ENCODE results near the gene RHOC.

The RHOC gene

DNA sequence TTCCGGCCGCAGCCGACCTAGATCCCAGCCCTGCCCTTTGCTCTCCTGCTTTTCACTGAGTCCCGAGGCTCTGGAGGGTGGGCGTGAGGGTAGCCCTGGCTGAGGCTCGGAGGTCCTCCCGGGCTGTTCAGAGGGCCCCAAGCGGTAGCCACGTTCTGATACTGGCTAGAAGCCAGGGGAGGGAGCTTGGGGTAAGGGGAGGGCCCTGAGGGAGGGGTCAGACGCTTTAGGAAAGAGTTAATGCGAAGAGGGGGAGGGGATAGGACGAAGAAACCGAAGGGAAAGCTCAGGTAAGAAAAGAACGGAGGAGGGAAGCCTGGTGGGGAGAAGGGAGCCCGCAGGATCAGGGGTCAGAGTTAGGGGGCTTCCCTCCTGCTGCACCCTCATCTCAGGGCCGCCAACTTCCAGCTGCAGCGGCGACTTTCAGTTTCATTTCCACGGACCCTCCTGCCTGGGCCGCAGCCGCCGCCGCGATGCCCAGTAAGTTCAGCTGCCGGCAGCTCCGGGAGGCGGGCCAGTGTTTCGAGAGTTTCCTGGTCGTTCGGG is 32.4 kb downstream of the RHOC start, which contains the start of gene MOV10 (continued):
- TF ChIP-seq, protein P1, sequence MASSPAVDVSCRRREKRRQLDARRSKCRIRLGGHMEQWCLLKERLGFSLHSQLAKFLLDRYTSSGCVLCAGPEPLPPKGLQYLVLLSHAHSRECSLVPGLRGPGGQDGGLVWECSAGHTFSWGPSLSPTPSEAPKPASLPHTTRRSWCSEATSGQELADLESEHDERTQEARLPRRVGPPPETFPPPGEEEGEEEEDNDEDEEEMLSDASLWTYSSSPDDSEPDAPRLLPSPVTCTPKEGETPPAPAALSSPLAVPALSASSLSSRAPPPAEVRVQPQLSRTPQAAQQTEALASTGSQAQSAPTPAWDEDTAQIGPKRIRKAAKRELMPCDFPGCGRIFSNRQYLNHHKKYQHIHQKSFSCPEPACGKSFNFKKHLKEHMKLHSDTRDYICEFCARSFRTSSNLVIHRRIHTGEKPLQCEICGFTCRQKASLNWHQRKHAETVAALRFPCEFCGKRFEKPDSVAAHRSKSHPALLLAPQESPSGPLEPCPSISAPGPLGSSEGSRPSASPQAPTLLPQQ (tag by site-specific recombination; IDR thresholded peaks at IDR 0.05): peak; percentile 71
- TF ChIP-seq ZBTB11 (tag by site-specific recombination; conservative IDR thresholded peaks at IDR 0.05; ENCODE audit: low read depth) (peak; percentile 48; the same call in 1 of the 2 replicates), ZNF37A (tag by site-specific recombination; IDR thresholded peaks at IDR 0.05) (no peak), WT1 (tag by site-specific recombination; IDR thresholded peaks at IDR 0.05) (peak; percentile 91), ZNF266 (tag by site-specific recombination; IDR thresholded peaks at IDR 0.05; ENCODE audit: low read depth) (no peak), BCL6B (tag by site-specific recombination; IDR thresholded peaks at IDR 0.05) (0 out of 2 replicates have a peak, but pooled peaks have one; percentile 28), ZNF174 (tag by site-specific recombination; IDR thresholded peaks at IDR 0.05) (no peak), ZNF223 (tag by site-specific recombination; IDR thresholded peaks at IDR 0.05) (no peak), FEZF1 (tag by site-specific recombination; IDR thresholded peaks at IDR 0.05) (no peak), ZNF341 (tag by site-specific recombination; IDR thresholded peaks at IDR 0.05; ENCODE audit: low read depth) (peak; percentile 90), ZNF561 (tag by site-specific recombination; IDR thresholded peaks at IDR 0.05; ENCODE audit: borderline replicate concordance) (no peak), KLF17 (tag by site-specific recombination; IDR thresholded peaks at IDR 0.05) (peak; percentile 84), ZNF621 (tag by site-specific recombination; IDR thresholded peaks at IDR 0.05) (no peak), ZNF366 (tag by site-specific recombination; conservative IDR thresholded peaks at IDR 0.05) (peak; percentile 79), ZNF654 (tag by site-specific recombination; IDR thresholded peaks at IDR 0.05; ENCODE audit: low read depth) (no peak), ZNF623 (tag by site-specific recombination; IDR thresholded peaks at IDR 0.05) (no peak), ZSCAN4 (tag by site-specific recombination; IDR thresholded peaks at IDR 0.05) (peak; percentile 26; the same call in 1 of the 2 replicates), PRDM6 (tag by site-specific recombination; IDR thresholded peaks at IDR 0.05) (no peak), ZNF350 (tag by site-specific recombination; IDR thresholded peaks at IDR 0.05) (no peak), ZNF791 (tag by site-specific recombination; IDR thresholded peaks at IDR 0.05) (no peak), ZNF391 (tag by site-specific recombination; IDR thresholded peaks at IDR 0.05; ENCODE audit: borderline replicate concordance, low read depth) (peak; percentile 83; the same call in 1 of the 2 replicates), ZNF837 (tag by site-specific recombination; IDR thresholded peaks at IDR 0.05) (no peak)
- TF ChIP-seq, protein P2, sequence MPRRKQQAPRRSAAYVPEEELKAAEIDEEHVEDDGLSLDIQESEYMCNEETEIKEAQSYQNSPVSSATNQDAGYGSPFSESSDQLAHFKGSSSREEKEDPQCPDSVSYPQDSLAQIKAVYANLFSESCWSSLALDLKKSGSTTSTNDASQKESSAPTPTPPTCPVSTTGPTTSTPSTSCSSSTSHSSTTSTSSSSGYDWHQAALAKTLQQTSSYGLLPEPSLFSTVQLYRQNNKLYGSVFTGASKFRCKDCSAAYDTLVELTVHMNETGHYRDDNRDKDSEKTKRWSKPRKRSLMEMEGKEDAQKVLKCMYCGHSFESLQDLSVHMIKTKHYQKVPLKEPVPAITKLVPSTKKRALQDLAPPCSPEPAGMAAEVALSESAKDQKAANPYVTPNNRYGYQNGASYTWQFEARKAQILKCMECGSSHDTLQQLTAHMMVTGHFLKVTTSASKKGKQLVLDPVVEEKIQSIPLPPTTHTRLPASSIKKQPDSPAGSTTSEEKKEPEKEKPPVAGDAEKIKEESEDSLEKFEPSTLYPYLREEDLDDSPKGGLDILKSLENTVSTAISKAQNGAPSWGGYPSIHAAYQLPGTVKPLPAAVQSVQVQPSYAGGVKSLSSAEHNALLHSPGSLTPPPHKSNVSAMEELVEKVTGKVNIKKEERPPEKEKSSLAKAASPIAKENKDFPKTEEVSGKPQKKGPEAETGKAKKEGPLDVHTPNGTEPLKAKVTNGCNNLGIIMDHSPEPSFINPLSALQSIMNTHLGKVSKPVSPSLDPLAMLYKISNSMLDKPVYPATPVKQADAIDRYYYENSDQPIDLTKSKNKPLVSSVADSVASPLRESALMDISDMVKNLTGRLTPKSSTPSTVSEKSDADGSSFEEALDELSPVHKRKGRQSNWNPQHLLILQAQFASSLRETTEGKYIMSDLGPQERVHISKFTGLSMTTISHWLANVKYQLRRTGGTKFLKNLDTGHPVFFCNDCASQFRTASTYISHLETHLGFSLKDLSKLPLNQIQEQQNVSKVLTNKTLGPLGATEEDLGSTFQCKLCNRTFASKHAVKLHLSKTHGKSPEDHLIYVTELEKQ (tag by site-specific recombination; IDR thresholded peaks at IDR 0.05; ENCODE audit: borderline replicate concordance): peak; percentile 23; the same call in 1 of the 2 replicates
- TF ChIP-seq, protein P3, sequence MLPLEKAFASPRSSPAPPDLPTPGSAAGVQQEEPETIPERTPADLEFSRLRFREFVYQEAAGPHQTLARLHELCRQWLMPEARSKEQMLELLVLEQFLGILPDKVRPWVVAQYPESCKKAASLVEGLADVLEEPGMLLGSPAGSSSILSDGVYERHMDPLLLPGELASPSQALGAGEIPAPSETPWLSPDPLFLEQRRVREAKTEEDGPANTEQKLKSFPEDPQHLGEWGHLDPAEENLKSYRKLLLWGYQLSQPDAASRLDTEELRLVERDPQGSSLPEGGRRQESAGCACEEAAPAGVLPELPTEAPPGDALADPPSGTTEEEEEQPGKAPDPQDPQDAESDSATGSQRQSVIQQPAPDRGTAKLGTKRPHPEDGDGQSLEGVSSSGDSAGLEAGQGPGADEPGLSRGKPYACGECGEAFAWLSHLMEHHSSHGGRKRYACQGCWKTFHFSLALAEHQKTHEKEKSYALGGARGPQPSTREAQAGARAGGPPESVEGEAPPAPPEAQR (tag by site-specific recombination; IDR thresholded peaks at IDR 0.05): no peak

Data from HEK293 (cell line).